Ishikawa (cell line): ENCODE measurements around the gene SLC46A2.

ENCODE experiments used
- FOXM1 ChIP-seq: IDR thresholded peaks from 2 replicates; pipeline ENCODE4 v1.6.1; 2012; ENCODE audit warnings: low read depth, borderline replicate concordance
- TAF1 ChIP-seq: IDR thresholded peaks from 2 replicates; pipeline ENCODE4 v1.6.1; 2012; ENCODE audit warnings: low read depth, mild to moderate bottlenecking

DNA sequence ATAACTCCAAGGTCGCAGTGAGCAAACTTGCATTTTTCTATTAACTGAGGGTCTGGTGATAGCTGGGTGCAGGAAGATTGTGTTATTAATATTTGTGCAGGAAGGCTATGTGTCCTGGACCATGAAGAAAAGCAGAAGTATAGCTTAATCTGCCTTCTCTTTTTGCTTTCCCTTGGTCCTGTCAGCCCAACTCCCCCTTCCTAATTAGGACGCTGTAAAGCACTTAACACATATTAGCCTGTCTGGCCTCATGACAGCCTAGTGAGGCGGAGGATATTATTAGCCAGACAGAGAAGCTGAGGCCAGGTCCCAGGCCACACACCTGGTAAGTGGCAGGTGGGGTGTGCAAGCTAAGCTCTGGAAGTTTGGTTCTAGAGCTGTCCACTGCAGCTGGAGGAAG is 29.5 kb downstream of the SLC46A2 start:
- TF ChIP-seq FOXM1 (no peak), TAF1 (no peak)
